Activated CD8-positive, alpha-beta memory T cell treated with anti-CD3 and anti-CD28 coated beads for 24 hours (primary cell): Measurements from ENCODE around the gene PCDHGB7.
"Not testable (repeated sequence)": the region's sequence is repeated elsewhere in the genome, so short reads cannot be mapped to it uniquely, and the experiment has no call there.

Experiments
- DNase-seq: peaks from one replicate; pipeline ENCODE4 v3.0.0-alpha.2; 2020

PCDHGB7 gene

DNA sequence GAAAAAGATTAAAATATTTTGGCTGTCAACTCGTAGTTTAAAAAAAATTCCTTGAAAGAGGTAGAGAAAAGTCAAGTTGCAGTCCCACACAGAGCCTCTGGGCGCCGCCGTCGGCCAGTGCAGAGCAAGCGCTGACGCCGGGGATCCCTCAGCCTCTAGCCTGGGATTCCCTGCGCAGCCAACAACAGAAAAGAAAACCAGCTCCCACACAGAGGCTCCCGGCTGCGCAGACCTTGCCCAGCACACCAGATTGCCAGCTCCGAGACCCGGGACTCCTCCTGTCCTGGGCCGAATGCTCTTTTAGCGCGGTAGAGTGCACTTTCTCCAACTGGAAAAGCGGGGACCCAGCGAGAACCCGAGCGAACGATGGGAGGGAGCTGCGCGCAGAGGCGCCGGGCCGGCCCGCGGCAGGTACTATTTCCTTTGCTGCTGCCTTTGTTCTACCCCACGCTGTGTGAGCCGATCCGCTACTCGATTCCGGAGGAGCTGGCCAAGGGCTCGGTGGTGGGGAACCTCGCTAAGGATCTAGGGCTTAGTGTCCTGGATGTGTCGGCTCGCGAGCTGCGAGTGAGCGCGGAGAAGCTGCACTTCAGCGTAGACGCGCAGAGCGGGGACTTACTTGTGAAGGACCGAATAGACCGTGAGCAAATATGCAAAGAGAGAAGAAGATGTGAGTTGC lies at the start of gene PCDHGB7:
TSS of gene PCDHGB7 (plus strand) at position 184 of the 679 bp plus-strand sequence. CDS start at position 367, 183 bp downstream.
- not testable (repeated sequence) for DNase-seq

DNA sequence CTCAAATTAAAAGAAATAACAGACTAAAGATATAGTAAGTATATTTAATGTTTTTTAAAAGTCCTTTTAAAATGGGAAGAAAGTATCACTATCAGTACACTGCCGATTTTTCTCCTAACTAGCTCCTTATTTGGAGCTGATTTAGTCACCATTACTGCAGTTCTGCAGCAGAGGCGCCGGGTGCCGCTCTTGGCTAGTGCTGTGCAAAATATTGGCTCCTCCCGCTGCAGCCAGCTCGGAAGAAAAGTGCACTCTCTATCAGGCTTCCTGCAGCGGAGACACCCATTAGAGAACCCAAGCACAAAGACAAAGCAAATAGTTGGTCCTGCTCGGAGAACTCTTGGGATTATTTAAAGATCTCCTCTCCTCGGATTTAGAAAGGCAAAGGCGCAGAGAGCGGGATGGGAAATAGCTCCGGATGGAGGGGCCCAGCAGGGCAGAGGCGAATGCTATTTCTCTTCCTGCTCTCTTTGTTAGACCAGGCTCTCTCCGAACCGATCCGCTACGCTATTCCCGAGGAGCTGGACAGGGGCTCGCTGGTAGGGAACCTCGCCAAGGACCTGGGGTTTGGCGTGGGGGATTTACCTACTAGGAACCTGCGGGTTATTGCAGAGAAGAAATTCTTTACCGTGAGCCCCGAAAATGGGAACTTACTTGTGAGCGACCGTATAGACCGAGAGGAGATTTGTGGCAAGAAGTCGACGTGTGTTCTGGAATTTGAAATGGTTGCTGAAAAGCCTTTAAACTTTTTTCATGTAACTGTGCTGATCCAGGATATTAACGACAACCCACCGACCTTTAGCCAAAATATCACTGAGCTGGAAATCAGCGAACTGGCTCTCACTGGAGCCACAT lies 47.3 kb upstream of the PCDHGB7 start, which contains the start of gene PCDHGB3:
TSS of gene PCDHGB3 (plus strand) at position 249 of the 855 bp plus-strand sequence. CDS start at position 402, 153 bp downstream.
- peak; percentile 55 for DNase-seq

DNA sequence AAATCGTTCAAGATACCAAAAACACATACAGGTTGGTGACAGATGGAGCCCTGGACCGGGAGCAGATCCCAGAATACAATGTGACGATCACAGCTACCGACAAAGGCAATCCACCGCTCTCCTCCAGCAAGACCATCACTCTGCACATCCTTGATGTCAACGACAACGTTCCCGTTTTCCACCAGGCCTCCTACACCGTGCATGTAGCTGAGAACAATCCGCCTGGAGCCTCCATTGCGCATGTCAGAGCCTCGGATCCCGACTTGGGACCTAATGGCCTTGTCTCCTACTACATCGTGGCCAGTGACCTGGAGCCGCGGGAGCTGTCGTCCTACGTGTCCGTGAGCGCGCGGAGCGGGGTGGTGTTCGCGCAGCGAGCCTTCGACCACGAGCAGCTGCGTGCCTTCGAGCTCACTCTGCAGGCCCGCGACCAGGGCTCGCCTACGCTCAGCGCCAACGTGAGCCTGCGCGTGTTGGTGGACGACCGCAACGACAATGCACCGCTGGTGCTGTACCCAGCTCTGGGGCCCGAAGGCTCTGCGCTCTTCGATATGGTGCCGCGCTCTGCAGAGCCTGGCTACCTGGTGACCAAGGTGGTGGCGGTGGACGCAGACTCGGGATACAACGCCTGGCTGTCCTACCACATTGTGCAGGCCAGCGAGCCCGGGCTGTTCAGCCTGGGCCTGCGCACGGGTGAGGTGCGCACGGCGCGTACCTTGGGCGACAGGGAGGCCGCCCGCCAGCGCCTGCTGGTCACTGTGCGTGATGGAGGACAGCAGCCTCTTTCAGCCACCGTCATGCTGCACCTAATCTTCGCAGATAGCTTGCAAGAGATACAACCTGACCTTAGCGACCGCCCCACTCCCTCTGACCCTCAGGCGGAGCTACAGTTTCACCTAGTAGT lies 45.7 kb upstream of the PCDHGB7 start:
- DNase-seq, result no peak

DNA sequence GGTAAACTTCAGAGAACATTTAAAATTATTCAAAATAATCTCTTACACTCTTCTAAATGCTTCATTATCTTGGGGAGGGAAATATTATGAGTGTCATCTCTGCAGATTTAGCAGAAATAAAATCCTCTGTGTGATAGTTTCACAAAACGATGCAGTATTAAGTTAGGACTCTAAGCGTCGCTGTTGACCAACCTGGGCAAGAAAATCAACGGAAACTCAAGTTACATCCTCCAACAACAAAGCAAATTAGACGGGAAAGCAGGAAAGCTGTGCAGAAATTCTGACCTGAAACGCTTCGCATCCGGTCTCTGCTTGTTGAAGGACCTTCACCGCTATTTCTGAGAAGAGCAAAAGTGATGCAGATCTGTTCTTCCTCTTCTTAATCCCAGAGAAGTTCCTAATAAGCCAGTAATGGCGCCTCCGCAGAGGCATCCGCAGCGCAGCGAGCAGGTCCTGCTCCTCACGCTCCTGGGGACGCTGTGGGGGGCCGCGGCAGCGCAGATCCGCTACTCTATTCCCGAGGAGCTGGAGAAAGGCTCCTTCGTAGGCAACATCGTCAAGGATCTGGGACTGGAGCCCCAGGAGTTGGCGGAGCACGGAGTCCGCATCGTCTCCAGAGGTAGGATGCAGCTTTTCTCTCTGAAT lies 43.7 kb upstream of the PCDHGB7 start, which contains the start of gene PCDHGA6:
TSS of gene PCDHGA6 (plus strand) at position 219 of the 645 bp plus-strand sequence. CDS start at position 412, 193 bp downstream.
- peak; percentile 40 for DNase-seq

DNA sequence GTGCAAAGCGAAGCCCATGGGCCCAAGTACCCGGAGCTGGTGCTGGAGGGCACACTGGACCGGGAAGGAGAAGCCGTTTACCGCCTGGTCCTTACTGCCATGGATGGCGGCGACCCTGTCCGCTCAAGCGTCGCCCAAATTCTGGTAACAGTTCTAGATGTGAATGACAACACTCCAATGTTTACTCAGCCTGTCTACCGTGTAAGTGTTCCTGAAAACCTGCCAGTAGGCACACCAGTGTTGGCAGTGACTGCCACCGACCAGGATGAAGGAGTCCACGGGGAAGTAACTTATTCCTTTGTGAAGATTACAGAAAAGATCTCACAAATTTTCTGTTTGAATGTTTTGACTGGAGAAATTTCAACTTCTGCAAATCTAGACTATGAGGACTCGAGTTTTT lies 42.9 kb upstream of the PCDHGB7 start:
- DNase-seq, result no peak

DNA sequence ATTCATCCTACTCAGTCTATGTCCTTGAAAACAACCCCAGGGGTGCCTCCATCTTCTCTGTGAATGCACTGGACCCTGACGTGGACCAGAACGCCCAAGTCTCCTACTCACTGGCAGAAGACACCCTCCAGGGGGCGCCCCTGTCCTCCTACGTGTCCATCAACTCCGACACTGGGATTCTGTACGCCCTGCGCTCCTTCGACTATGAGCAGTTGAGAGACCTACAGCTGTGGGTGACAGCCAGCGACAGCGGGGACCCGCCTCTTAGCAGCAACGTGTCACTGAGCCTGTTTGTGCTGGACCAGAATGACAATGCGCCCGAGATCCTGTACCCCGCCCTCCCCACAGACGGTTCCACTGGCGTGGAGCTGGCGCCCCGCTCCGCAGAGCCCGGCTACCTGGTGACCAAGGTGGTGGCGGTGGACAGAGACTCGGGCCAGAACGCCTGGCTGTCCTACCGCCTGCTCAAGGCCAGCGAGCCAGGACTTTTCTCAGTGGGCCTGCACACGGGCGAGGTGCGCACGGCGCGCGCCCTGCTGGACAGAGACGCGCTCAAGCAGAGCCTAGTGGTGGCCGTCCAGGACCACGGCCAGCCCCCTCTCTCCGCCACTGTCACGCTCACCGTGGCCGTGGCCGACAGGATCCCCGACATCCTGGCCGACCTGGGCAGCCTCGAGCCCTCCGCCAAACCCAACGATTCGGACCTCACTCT lies 41.9 kb upstream of the PCDHGB7 start:
- peak; percentile 30 for DNase-seq

DNA sequence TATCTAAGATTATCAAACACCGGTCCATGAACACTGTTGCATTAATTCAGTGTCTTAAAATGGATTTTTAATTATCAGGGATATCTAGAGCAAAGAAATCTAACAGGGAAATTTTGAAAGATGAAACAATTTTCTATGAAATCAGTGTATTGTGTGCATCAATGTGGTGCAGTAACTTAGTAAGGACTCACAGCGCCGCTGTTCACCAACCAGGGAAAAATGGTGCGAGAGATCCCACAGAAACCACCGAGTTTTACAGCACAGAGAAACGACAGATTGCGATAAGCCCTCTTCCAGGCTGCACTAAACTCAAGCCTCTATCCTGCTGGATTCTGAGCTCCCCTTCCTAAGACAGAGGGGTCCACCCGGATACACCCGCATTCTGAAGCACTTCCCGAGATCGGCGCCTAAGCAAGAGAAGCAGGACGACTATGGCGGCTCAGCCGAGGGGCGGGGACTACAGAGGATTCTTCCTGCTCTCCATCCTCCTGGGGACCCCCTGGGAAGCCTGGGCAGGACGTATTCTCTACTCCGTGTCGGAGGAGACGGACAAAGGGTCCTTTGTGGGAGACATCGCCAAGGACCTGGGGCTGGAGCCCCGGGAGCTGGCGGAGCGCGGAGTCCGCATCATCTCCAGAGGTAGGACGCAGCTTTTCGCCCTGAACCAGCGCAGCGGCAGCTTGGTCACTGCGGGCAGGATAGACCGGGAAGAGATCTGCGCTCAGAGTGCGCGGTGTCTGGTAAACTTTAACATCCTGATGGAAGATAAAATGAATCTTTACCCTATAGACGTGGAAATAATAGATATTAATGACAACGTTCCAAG lies 34.8 kb upstream of the PCDHGB7 start, which contains the start of gene PCDHGA7:
TSS of gene PCDHGA7 (plus strand) at position 274 of the 826 bp plus-strand sequence. CDS start at position 432, 158 bp downstream.
- no peak for DNase-seq

DNA sequence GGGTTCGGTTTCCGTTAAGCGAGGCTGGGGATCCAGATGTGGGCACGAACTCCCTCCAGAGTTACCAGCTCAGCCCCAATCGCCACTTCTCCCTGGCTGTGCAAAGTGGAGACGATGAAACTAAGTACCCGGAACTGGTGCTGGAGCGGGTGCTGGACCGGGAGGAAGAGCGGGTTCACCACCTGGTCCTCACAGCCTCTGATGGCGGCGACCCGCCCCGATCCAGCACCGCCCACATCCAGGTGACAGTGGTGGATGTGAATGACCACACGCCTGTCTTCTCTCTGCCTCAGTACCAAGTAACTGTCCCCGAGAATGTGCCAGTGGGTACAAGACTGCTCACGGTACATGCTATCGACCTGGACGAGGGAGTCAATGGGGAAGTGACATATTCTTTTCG lies 34.1 kb upstream of the PCDHGB7 start:
- no peak for DNase-seq

DNA sequence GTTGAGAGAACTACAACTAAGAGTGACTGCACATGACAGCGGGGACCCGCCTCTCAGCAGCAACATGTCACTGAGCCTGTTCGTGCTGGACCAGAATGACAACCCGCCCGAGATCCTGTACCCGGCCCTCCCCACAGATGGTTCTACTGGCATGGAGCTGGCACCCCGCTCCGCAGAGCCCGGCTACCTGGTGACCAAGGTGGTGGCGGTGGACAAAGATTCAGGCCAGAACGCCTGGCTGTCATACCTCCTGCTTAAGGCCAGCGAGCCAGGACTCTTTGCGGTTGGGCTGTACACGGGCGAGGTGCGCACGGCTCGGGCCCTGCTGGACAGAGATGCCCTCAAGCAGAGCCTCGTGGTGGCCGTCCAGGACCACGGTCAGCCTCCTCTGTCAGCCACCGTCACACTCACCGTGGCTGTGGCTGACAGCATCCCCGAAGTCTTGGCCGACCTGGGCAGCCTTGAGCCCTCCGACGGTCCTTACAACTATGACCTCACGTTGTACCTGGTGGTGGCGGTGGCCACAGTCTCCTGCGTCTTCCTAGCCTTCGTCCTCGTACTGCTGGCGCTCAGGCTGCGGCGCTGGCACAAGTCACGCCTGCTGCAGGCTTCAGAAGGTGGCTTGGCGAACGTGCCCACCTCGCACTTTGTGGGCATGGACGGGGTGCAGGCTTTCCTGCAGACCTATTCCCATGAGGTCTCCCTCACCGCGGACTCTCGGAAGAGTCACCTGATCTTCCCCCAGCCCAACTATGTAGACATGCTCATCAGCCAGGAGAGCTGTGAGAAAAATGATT lies 32.8 kb upstream of the PCDHGB7 start:
- no peak for DNase-seq

DNA sequence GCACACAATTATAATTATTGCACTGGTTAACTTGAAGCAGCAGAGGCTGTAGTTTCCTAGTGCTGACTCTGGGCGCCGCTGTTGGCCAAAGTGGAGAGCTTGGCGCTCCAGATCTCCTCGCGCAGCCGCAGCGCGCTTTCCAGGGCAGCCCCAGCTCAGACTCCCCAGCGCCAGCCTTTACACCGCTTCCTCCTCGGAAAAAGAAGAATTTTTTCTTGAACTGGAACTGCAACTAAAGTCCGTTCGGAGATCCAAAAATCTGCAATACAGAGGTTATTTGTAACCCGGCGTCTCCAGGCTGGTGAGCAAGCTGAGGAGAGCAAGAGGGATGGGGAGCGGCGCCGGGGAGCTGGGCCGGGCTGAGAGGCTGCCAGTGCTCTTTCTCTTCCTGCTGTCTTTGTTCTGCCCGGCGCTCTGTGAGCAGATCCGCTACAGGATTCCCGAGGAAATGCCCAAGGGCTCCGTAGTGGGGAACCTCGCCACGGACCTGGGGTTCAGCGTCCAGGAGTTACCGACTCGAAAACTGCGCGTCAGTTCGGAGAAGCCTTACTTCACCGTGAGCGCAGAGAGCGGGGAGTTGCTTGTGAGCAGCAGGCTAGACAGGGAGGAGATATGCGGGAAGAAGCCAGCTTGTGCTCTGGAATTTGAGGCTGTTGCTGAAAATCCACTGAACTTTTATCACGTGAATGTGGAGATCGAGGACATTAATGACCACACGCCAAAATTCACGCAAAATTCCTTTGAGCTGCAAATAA lies 29.7 kb upstream of the PCDHGB7 start, which contains the start of gene PCDHGB4:
TSS of gene PCDHGB4 (plus strand) at position 142 of the 755 bp plus-strand sequence. CDS start at position 329, 187 bp downstream.
- DNase-seq, result peak; percentile 55

DNA sequence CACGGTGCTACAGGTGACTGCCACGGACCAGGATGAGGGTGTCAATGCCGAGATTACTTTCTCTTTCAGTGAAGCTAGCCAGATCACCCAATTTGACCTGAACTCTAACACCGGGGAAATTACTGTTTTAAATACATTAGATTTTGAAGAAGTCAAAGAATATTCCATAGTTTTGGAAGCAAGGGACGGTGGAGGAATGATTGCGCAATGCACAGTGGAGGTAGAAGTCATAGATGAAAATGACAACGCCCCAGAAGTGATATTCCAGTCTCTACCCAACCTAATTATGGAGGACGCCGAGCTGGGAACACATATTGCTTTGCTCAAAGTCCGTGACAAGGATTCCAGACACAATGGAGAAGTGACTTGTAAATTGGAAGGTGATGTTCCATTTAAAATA lies 28.8 kb upstream of the PCDHGB7 start:
- DNase-seq, result no peak

DNA sequence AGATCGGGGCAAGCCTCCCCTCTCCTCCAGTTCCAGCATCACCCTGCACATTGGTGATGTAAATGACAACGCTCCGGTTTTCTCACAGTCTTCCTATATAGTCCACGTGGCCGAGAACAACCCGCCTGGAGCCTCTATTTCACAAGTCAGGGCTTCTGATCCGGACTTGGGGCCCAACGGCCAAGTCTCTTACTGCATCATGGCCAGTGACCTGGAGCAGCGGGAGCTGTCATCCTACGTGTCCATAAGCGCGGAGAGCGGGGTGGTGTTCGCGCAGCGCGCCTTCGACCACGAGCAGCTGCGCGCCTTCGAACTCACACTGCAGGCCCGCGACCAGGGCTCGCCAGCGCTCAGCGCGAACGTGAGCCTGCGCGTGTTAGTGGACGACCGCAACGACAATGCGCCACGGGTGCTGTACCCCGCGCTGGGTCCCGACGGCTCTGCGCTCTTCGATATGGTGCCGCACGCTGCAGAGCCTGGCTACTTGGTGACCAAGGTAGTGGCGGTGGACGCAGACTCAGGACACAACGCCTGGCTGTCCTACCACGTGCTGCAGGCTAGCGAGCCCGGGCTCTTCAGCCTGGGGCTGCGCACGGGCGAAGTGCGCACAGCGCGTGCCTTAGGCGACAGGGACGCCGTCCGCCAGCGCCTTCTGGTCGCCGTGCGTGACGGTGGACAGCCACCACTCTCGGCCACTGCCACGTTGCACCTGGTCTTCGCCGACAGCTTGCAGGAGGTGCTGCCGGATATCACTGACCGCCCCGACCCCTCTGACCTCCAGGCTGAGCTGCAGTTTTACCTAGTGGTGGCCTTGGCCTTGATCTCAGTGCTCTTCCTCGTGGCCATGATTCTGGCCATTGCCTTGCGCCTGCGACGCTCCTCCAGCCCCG lies 28.1 kb upstream of the PCDHGB7 start:
- DNase-seq, result peak; percentile 40

DNA sequence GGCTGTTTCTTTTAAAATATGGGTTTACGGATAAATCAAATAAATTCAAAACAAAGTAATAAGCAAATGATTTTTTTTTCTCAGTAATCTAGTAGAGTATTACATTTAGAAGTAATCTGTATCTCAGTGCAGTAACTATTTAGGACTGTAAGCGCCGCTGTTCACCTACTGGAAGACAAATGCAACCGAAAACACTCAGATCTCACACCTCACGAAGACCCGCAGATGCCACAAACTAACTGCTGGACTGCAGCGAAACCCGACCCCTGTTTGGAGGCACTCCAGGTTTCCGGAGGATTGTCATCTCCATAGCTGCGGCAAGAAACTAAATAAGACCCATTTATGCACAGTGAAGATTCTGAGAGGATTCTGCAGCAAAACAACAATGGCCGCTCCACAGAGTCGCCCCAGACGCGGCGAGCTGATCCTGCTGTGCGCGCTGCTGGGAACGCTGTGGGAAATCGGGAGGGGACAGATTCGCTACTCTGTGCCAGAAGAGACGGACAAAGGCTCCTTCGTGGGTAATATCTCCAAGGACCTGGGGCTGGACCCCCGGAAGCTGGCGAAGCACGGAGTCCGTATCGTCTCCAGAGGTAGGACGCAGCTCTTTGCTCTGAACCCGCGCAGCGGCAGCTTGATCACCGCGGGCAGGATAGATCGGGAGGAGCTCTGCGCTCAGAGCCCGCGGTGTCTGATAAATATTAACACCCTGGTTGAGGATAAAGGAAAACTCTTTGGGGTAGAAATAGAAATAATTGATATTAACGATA lies 24.9 kb upstream of the PCDHGB7 start, which contains the start of gene PCDHGA8:
TSS of gene PCDHGA8 (plus strand) at position 205 of the 770 bp plus-strand sequence. CDS start at position 386, 181 bp downstream.
- DNase-seq, result peak; percentile 33

DNA sequence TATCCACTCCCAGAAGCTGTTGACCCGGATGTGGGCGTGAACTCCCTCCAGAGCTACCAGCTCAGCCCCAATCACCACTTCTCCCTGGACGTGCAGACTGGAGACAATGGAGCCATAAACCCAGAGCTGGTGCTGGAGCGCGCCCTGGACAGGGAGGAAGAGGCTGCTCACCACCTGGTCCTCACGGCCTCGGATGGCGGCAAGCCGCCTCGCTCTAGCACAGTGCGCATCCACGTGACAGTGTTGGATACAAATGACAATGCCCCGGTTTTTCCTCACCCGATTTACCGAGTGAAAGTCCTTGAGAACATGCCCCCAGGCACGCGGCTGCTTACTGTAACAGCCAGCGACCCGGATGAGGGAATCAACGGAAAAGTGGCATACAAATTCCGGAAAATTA lies 24.2 kb upstream of the PCDHGB7 start:
- peak; percentile 48 for DNase-seq

DNA sequence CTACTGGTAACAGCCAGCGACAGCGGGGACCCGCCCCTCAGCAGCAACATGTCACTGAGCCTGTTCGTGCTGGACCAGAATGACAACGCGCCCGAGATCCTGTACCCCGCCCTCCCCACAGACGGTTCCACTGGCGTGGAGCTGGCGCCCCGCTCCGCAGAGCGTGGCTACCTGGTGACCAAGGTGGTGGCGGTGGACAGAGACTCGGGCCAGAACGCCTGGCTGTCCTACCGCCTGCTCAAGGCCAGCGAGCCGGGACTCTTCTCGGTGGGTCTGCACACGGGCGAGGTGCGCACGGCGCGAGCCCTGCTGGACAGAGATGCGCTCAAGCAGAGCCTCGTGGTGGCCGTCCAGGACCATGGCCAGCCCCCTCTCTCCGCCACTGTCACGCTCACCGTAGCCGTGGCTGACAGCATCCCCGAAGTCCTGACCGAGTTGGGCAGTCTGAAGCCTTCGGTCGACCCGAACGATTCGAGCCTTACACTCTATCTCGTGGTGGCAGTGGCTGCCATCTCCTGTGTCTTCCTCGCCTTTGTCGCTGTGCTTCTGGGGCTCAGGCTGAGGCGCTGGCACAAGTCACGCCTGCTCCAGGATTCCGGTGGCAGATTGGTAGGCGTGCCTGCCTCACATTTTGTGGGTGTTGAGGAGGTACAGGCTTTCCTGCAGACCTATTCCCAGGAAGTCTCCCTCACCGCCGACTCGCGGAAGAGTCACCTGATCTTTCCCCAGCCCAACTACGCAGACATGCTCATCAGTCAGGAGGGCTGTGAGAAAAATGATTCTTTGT lies 22.9 kb upstream of the PCDHGB7 start:
- peak; percentile 37 for DNase-seq
